ENCODE measurements around the gene SCRN1.

The SCRN1 gene

DNA sequence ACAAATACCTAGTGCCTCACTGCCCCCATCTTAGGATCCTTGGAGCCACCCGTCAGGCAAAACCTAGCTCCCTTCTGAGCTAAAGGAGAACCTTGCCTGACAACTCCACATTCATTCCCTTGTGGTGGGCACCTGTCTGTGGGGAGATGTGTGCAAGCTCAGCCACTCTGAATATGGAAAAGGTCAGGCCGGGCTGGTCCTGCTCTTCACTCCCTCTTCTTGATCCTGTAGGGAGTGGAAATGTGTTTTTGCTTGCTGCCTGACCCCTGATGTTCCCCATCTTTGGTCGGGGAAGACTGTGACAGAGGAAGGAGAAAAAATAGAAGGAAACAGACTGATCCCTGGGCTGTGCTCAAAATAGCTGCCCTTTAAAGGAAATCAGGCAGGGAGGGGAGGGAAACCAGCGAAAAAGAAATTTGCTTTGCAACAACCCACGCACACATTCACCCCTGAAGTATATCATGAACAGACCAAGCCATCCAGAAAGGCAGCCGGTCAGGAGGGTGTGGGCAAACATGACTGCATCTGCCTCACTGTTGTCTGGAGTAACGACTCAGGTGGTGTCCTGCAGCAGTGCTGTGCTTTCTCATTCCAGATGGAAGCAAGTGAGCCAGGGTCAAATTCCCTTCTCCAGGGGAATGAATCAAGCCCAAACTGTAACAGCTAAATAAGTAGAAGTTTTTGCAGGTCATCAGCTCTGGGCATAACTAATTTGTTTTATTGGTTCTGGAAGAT is 74.0 kb downstream of the SCRN1 start:
- WGBS, 2 experiments (ENCODE audit: insufficient coverage in 2 of 2), result 88 to 93% methylated on average over 4 of the region's 7 CpGs
- Histone ChIP-seq H3K4me3 (ENCODE audit: extremely low read depth, insufficient read depth, low read length, poor library complexity, severe bottlenecking) (no peak overlapping the region), H3K36me3 (ENCODE audit: control insufficient read depth, insufficient read depth, low read length) (peaks cover 31% of the 10 kb centered on the region), H3K9me3 (ENCODE audit: control insufficient read depth, low read length) (no peaks in the 10 kb centered on the region), H3K4me1 (ENCODE audit: control insufficient read depth, insufficient read depth, low read length, poor library complexity, severe bottlenecking) (no peaks in the 10 kb centered on the region), H3K27ac (ENCODE audit: low read depth, low read length, severe bottlenecking) (no peak overlapping the region)

DNA sequence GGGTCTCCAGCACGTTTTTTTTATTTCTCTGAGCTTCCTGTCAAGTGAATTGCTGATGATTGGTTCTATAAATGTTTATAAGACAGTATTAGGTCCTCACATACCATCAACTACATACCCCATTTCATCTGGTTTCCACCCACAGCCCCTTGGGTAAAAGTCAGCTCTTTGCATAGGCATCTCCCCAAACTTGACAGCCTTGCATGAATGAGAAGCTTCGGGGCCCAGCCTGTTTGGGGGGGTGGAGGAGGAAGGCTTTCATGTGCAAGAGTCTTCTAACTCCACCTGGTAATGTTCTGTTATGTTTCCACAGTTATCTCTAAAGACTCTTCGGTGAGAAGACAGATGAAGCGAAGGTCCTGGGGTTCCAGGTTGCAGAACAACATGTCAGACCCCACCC is 75.4 kb downstream of the SCRN1 start:
- Histone ChIP-seq H3K4me1 (ENCODE audit: control insufficient read depth, insufficient read depth, low read length, poor library complexity, severe bottlenecking) (no peaks in the 10 kb centered on the region), H3K36me3 (ENCODE audit: control insufficient read depth, insufficient read depth, low read length) (peaks cover 17% of the 10 kb centered on the region), H3K4me3 (ENCODE audit: extremely low read depth, insufficient read depth, low read length, poor library complexity, severe bottlenecking) (no peak overlapping the region), H3K27ac (ENCODE audit: low read depth, low read length, severe bottlenecking) (no peak overlapping the region), H3K9me3 (ENCODE audit: control insufficient read depth, low read length) (no peaks in the 10 kb centered on the region)
- WGBS, 2 experiments (ENCODE audit: insufficient coverage in 2 of 2), result no CpG with 5 or more reads among the region's 4 CpGs

DNA sequence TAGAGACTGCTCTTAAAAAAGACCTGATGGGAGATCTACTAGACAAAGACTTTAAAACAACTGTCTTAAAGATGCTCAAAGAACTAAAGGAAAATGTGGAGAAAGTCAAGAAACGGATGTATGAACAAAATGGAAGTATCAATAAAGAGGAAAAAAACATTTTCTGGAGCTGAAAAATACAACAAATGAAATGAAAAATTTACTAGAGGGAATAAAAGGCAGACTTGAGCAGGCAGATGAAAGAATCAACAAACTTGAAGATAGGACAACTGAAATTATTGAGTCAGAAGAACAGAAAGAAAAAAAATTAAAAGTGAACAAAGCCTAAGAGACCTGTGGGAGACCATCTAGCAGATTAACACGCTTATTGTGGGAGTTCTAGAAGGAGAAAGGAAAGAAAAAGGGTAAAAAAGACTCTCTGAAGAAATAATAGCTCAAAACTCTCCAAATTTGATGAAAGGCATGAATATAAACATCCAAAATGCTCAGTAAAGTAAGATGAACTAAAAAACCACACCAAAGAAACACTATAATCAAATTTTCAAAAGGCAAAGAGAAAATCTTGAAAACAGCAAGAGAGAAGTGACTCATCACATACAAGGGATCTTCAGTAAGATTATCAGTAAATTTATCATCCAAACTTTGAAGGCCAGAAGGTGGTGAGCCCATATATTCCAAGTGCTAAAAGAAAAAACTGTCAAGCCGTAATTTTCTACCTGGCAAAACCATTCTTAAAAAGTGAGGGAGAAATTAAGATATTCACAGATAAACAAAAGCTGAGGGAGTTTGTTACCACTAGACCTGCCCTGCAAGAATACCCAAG is 83.2 kb downstream of the SCRN1 start:
- Histone ChIP-seq H3K36me3 (ENCODE audit: control insufficient read depth, insufficient read depth, low read length) (no peaks in the 10 kb centered on the region), H3K27ac (ENCODE audit: low read depth, low read length, severe bottlenecking) (no peak overlapping the region), H3K9me3 (ENCODE audit: control insufficient read depth, low read length) (peaks cover 19% of the 10 kb centered on the region), H3K4me3 (ENCODE audit: extremely low read depth, insufficient read depth, low read length, poor library complexity, severe bottlenecking) (no peak overlapping the region), H3K4me1 (ENCODE audit: control insufficient read depth, insufficient read depth, low read length, poor library complexity, severe bottlenecking) (no peaks in the 10 kb centered on the region)
- WGBS, 2 experiments (ENCODE audit: insufficient coverage in 2 of 2), result 86% methylated on average over 2 of the region's 3 CpGs; no CpG with 5 or more reads in 1 of the 2 experiments

DNA sequence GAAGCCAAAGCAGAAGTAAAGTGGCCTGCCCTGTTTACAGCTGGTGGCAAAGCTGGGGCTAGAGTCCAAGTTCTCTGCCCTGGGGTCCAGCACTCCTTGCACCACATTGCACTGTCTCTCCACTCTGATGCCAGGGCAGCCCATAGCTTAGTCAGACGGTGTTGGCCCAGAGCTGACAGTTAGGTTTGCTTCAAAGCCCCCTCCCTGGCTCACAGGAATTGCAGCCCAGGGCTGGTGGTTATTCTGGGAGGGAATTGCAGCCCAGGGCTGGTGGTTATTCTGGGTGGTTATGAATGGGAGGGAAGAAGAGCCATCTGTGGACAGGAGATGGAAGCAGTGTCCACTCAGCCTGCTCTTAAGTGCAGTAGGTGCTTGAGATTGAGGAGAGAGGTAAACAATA is 88.9 kb downstream of the SCRN1 start:
- 40 to 57% methylated on average over 1 of the region's 1 CpG for WGBS, 2 experiments (ENCODE audit: insufficient coverage in 2 of 2)

DNA sequence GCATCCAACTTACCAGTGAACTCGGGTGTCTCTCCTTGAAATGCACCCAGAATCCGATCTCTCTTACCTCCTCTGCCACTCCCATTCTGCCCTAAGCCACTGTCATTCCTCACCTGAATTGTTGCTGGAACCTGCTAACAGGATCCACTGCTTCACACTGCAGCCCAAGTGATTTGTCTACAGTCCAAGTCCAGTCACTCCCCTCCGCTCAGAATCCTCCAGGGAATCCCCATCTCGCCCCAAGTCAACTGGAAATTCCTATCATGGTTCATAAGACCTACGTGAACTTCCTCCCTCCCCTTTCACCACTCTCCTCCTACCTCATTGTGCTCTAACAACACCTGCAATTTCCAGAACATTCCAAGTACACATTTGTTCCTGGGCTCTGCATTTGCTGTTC is 91.3 kb downstream of the SCRN1 start:
- Histone ChIP-seq H3K36me3 (ENCODE audit: control insufficient read depth, insufficient read depth, low read length) (no peaks in the 10 kb centered on the region), H3K9me3 (ENCODE audit: control insufficient read depth, low read length) (no peaks in the 10 kb centered on the region), H3K4me1 (ENCODE audit: control insufficient read depth, insufficient read depth, low read length, poor library complexity, severe bottlenecking) (no peaks in the 10 kb centered on the region), H3K4me3 (ENCODE audit: extremely low read depth, insufficient read depth, low read length, poor library complexity, severe bottlenecking) (no peak overlapping the region), H3K27ac (ENCODE audit: low read depth, low read length, severe bottlenecking) (no peak overlapping the region)
- WGBS, 2 experiments (ENCODE audit: insufficient coverage in 2 of 2), result 64 to 66% methylated on average over 5 of the region's 5 CpGs

More for the DNA sequence above, 88.9 kb downstream of the SCRN1 start:
- Histone ChIP-seq H3K4me1 (ENCODE audit: control insufficient read depth, insufficient read depth, low read length, poor library complexity, severe bottlenecking) (no peaks in the 10 kb centered on the region), H3K4me3 (ENCODE audit: extremely low read depth, insufficient read depth, low read length, poor library complexity, severe bottlenecking) (no peak overlapping the region), H3K27ac (ENCODE audit: low read depth, low read length, severe bottlenecking) (no peak overlapping the region), H3K9me3 (ENCODE audit: control insufficient read depth, low read length) (peaks cover 4% of the 10 kb centered on the region), H3K36me3 (ENCODE audit: control insufficient read depth, insufficient read depth, low read length) (no peaks in the 10 kb centered on the region)

DNA sequence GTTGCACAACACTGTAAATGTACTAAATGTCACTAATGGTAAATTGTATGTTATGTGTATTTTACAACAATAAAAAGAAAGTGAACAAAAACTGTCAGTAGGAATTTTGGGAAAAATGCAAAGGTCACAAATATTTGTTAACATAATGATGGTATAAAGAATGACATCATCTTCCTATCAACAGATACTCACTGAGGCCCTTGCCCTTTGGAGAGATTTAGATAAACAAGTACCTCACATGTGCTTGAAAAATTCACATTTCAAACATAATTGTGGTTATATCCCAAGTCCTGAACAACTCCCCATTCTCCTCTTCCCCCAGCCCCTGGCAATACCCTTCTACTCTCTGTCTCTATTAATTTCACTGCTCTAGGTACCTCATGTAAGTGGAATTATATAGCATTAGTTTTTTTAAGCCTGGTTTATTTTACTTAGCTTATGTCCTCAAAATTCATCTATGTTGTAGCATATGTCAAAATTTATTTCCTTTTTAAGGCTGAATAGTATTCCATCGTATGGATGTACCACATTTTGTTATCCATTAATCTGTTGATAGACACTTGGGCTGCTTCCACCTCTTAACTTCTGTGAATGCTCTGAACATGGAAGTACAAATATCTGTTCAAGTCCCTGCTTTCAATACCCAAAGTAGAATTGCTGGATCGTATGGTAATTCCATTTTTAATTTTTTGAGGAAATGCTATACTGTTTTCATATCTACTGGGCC is 92.8 kb downstream of the SCRN1 start:
- Histone ChIP-seq H3K4me1 (ENCODE audit: control insufficient read depth, insufficient read depth, low read length, poor library complexity, severe bottlenecking) (no peaks in the 10 kb centered on the region), H3K36me3 (ENCODE audit: control insufficient read depth, insufficient read depth, low read length) (no peaks in the 10 kb centered on the region), H3K4me3 (ENCODE audit: extremely low read depth, insufficient read depth, low read length, poor library complexity, severe bottlenecking) (no peak overlapping the region), H3K27ac (ENCODE audit: low read depth, low read length, severe bottlenecking) (no peak overlapping the region), H3K9me3 (ENCODE audit: control insufficient read depth, low read length) (no peaks in the 10 kb centered on the region)
- WGBS, 2 experiments (ENCODE audit: insufficient coverage in 2 of 2), result 100% methylated on average over 1 of the region's 2 CpGs; no CpG with 5 or more reads in 1 of the 2 experiments

DNA sequence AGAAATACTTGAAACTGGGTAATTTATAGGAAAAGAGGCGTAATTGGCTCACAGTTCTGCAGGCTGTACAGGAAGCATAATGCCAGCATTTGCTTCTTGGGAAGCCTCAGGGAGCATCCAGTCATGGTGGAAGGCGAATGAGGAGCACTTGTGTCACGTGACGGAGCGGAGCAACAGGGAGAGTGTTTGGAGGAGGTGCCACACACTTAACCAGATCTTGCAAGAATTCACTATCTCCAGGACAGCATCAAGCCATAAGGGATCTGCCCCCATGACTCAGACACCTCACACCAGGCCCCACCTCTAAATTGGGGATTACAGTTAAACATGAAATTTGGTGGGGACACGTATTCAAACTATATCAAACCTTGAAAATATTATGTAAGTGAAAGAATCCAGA is 94.0 kb downstream of the SCRN1 start:
- 100% methylated on average over 1 of the region's 6 CpGs for WGBS, 2 experiments (ENCODE audit: insufficient coverage in 2 of 2)
- no peaks in the 10 kb centered on the region for H3K36me3 ChIP-seq (ENCODE audit: control insufficient read depth, insufficient read depth, low read length)
- H3K4me3 ChIP-seq (ENCODE audit: extremely low read depth, insufficient read depth, low read length, poor library complexity, severe bottlenecking), result no peak overlapping the region
- H3K4me1 ChIP-seq (ENCODE audit: control insufficient read depth, insufficient read depth, low read length, poor library complexity, severe bottlenecking), result no peaks in the 10 kb centered on the region
- no peak overlapping the region for H3K27ac ChIP-seq (ENCODE audit: low read depth, low read length, severe bottlenecking)
- no peaks in the 10 kb centered on the region for H3K9me3 ChIP-seq (ENCODE audit: control insufficient read depth, low read length)

DNA sequence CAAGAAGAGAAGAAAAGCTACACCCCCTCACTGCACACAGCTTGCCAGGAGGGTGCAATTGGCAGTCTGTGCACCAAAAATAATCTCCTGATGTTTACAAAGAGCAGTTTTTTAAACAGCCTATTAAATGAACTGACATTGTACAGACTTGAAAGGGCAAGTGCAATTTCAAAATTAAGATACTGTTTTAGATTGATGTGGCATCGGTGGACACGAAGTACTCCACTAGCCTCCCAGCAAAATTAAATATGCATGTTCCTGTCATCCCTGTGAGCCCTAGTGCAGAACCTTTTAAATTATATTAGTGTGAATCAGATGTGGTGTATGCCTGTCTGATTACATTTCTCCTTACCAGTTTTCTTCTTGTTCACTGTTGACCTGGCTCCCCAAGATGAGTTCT is 95.3 kb downstream of the SCRN1 start:
- Histone ChIP-seq H3K9me3 (ENCODE audit: control insufficient read depth, low read length) (no peaks in the 10 kb centered on the region), H3K4me3 (ENCODE audit: extremely low read depth, insufficient read depth, low read length, poor library complexity, severe bottlenecking) (no peak overlapping the region), H3K27ac (ENCODE audit: low read depth, low read length, severe bottlenecking) (no peak overlapping the region), H3K36me3 (ENCODE audit: control insufficient read depth, insufficient read depth, low read length) (no peaks in the 10 kb centered on the region), H3K4me1 (ENCODE audit: control insufficient read depth, insufficient read depth, low read length, poor library complexity, severe bottlenecking) (no peaks in the 10 kb centered on the region)
- no CpG with 5 or more reads among the region's 2 CpGs for WGBS, 2 experiments (ENCODE audit: insufficient coverage in 2 of 2)

DNA sequence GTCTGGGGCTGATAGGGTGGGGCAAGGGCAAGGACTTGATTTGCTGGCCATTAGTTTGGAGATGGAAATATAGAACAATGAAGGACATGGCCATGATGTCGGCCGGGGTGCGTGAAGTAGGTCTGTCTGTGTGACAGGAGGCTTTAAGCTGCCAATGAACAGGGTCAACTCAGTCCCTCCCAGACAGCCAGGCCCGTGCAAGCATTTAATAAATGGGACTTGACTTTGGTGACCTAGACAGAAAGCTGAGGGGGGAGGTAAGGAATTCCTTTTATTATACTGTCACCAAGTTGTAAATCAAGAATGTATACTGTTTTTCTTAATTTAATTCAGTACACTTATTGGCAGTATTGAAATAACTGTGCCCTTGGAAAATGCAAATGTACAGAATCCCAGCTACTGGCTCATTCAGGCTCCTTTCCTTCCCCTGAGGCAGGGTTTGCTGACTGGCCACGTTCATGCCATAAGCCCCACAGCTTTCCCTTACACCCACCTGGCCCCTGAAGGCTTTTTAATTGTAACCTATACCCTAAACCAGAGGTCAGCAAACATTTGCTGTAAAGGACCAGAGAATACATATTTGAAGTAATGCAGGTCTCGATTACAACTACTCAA is 96.1 kb downstream of the SCRN1 start:
- Histone ChIP-seq H3K9me3 (ENCODE audit: control insufficient read depth, low read length) (no peaks in the 10 kb centered on the region), H3K4me3 (ENCODE audit: extremely low read depth, insufficient read depth, low read length, poor library complexity, severe bottlenecking) (no peak overlapping the region), H3K27ac (ENCODE audit: low read depth, low read length, severe bottlenecking) (no peak overlapping the region), H3K36me3 (ENCODE audit: control insufficient read depth, insufficient read depth, low read length) (no peaks in the 10 kb centered on the region), H3K4me1 (ENCODE audit: control insufficient read depth, insufficient read depth, low read length, poor library complexity, severe bottlenecking) (no peaks in the 10 kb centered on the region)
- 77 to 78% methylated on average over 4 to 5 of the region's 6 CpGs for WGBS, 2 experiments (ENCODE audit: insufficient coverage in 2 of 2)

DNA sequence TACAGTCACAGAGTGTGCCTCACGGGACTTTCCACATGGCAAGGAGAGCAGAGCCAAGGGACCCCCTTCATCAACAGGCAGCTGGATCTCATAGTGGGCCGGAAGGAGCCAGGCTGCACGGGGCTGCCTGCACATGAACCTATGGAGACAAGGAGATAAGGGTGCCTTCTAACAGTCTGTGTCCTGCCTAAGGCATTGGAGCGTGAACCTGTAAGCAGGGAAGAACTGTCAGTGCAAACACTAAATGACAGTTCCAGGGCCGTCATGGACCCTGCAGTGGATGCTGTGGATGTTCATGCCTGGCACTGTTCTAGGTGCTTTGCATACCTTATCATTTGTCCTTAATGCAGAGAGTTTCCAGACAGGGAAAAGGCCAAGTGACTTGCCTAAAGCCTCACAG is 97.4 kb downstream of the SCRN1 start:
- WGBS, 2 experiments (ENCODE audit: insufficient coverage in 2 of 2), result 81 to 88% methylated on average over 4 of the region's 5 CpGs

More for the DNA sequence above, 97.4 kb downstream of the SCRN1 start:
- Histone ChIP-seq H3K9me3 (ENCODE audit: control insufficient read depth, low read length) (no peaks in the 10 kb centered on the region), H3K27ac (ENCODE audit: low read depth, low read length, severe bottlenecking) (no peak overlapping the region), H3K4me1 (ENCODE audit: control insufficient read depth, insufficient read depth, low read length, poor library complexity, severe bottlenecking) (no peaks in the 10 kb centered on the region), H3K36me3 (ENCODE audit: control insufficient read depth, insufficient read depth, low read length) (no peaks in the 10 kb centered on the region), H3K4me3 (ENCODE audit: extremely low read depth, insufficient read depth, low read length, poor library complexity, severe bottlenecking) (no peak overlapping the region)
